NCI-H1417 treated with DMSO at 0.1 percent for 48 hours (cell line): Measurements from ENCODE around the gene PRKAG2.

ENCODE experiments used
- DNase-seq: peaks from one replicate; lab custom pipeline; 2025; lab: John Stamatoyannopoulos, UW

The PRKAG2 gene

DNA sequence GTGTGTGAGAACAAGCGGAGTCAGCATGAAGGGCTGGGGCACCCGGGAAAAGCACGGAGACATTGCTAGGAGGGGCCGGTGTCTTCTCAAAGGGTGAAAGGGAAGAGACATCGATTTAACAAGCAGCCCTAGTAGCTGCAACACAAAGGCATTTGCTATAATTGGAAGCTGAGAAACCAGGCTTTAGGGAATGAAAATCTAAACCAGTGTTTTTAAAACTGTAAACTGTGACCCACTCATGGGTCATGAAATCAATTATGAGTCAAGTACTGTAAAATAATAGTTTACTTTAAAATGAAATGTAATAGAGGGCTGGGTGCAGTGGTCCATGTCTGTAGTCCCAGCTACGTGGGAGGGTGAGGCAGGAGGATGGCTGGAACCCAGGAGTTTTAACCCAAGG, 228.5 kb downstream of the PRKAG2 start:
- DNase-seq: no peak

DNA sequence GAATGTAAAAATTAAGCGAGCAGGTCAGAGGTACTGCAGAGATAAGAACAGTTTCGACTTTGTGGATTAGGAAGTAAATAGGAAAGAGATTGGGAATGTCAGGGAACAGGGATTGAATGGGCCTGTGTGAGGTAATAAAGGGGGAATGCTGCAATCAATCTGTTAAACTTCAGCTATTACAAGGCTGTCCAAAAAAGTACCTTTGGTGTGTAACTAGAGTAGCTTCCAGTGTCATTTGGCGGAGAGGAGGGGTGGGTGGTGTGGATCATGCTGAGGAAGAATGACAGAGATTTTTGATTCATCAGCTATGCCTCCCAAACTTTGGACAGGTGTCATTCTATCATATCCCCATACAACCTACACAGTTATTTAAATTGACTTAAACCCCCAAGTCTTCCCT, 229.0 kb downstream of the PRKAG2 start:
- DNase-seq: no peak

DNA sequence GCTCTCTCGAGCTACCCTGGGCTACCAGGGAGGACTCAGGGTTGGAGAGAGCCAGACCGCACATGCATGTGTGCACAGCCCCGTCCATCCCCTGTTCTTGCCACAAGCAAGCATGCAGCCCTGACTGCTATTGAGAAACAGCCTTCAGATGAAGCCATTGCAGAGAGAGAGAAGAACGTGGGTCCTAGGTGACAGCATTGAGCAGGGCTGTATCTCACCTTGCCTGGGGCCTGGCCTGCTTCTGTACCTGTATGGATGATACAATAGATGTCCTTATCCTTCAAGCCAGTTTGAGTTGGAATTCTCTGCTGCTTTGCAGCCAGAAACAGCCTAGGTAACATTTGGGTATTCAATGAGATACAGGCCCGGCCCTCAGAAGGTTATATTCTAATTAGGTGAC, 229.9 kb downstream of the PRKAG2 start:
- DNase-seq: no peak

DNA sequence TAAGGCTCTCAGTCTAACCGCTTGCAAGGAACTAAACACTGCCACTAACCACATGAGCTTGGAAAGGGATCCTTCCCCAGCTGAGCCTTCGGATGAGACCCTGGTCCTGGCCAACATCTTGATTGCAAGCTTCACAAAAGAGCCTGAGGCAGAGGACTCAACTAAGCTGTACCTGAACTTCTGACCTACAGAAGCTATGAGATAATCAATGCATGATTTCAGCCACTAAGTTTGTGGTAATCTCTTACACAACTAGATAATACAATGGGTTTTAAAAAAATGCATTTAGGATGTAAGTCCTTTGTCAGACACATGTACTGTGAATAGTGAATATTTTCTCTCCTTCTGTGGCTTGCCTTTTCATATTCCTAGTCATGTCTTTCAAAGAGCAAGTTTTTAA, 231.6 kb downstream of the PRKAG2 start:
- DNase-seq: no peak

DNA sequence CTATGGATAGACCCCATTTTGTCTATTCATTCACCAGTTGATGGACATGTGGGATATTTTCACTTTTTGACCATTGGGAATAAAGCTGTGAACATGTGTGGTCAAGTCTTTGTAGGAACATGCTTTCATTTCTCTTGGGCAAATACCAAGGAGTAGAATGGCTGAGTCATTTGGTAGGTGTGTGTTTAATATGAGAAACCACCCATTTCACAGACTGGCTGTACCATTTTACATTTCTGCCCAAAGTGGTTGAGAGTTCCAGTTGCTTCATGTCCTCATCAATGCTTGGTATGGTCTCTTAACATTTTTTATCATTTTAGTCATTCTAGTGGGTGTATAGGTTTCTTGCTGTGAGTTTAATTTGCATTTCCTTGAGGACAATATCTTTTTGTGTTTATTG, 232.4 kb downstream of the PRKAG2 start:
- DNase-seq: no peak

DNA sequence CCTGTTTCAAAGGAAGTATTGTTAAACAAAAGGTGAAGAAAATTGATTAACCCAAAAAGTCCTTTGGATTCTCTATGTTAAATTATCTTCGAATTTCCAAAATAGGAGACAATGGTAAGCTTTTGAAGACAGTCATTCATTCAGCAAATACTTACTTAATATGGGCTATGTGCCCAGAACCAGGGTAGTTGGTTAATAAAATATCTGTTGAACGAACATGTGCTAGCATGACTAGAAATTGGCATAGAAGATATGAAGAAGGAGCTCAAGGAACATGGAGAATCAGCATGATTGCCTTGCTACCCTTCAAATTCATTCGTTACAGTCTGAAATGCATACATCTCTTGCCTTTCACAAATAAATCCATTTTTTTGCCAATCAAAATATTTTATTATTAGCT, 234.2 kb downstream of the PRKAG2 start:
- DNase-seq: no peak

DNA sequence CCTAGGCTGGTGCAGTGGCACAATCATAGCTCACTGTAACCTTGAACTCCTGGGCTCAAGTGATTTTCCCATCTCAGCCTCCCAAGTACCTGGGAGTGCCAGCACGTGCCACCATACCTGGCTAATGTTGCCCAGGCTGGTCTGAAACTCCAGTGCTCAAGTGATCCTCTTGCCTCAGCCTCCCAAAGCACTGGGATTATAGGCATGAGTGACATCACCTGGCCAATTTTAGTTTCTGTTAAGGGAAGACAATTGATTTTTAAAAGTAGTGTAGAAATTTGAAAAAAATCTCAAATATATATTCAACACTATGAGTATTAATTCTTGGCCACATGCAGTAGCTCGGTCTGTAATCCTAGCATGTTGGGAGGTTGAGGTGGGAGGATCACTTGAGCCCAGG, 235.3 kb downstream of the PRKAG2 start:
- no peak for DNase-seq

DNA sequence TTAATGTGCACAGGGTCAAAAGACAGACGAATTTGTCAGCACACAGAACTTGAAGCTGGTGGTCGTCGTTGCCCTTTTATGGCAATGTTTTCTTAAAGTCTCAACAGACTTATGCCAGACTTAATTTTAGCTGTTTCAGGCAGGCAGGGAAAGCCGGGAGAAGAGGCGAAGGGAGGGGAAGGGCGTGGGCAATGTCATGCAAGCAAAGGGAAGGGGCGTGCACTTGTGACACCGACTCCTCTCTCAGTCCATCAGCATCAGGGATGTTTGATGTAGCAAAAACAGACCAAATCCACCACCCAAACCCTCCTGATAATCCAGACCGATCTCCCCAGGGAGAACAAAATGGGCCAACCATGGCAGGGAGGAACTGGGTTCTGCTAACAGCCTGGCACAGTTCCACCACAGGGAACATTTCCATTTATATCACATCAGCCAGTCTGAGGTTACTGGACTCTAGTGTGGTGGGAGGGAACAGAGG, 239.1 kb downstream of the PRKAG2 start:
- no peak for DNase-seq

DNA sequence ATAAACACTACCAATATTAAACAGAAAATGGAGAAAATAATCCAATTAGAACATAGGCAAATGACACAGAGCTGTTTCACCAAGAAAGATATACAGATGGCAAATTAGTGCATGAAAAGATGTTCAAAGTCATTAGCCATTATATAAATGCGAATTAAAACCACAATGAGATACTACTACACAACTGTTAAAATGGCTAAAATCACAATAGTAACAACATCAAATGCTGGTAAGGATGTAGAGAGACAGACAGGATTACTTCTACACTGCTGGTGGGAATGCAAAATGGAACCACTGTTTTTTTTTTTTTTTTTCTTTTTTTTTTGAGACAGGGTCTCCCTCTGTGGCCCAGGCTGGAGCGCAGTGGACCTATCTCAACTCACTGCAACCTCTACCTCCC, 242.3 kb downstream of the PRKAG2 start:
- DNase-seq: no peak

DNA sequence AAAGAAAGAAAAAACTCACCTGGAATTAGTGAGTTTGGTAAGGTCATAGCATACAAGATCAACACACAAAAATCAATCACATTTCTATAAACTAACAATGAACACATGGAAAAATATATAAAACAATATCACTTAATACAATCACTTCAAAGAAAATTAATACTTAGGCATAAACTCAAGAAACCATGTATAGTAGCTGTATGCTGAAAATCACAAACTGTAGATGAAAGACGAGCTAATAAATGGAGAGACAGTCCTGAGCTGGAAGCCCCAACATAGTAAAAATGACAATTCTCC, 243.5 kb downstream of the PRKAG2 start:
- no peak for DNase-seq

DNA sequence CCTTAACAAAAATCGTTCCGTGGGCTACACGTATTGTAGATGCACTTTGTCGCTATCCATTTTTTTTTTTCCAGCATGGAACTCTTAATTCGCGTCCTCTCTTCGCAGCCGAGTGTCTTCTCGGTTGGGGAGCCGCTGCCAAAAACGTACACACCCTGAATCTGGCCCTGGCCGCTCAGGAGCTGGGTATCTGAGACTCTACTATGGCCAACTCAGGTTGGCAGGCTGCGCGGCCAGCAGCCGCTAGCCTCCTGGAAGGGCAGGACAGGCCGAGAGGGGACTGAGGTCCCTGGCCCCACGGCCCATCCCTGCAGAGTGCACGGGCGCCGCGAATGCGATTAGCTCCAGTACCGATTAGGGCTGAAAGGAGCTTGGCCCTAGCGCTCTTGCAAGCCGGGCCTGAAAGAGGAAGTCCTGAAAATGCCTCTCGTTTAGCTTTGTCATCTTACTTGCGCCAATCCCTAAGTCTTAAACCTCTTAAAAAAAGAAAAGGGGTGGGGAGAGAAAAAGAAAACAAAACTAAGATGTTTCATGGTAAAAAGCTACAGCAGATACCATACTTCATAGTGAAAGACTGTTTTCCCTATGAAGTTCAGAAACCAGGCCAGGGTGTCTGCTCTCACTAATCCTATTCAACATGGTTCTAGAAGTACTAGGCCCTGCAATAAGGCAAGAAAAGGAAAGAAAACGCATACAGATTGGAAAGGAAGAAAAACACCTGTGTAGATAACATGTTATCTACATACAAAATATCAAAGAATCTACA, 244.0 kb downstream of the PRKAG2 start:
- DNase-seq: no peak

DNA sequence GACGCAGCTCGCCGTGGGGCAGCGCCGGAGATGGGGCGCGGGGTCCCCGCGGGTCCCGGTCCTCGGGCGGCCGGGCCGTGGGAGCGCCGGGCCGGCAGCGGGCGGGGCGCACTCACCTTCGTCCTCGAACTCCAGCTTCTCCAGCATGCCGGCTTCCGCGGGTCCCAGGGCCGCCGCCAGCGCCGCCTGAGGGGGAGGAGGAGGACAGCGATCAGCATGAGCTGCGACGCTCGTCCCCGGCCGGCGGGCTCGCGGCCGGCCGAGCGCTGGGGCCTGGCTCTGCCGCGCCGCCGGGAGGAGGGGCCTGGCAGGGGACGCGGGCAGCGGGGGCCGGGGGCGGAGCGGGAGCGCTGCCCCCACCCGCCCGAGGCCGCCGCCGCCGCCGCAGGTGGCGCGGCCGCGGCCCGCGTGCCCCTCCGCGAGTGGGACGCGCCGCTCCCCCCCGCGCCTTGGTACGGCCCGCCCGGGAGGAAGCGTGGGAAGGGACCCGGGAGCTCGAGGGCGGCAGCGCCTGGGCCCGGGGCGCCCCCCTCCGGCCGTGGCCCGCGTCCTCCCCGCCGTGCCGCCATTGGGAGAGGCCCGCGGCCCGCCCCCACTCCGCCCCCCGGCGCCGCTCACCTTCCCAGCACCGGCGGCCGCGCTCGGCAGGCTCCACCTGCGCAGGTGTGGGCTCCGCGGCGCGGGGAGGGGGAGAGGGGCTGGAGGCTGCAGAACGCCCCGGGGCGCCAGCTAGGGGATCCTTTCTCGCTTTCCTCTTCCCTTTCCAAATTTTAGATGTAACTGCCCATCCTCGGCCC, 244.8 kb downstream of the PRKAG2 start:
- DNase-seq: no peak

DNA sequence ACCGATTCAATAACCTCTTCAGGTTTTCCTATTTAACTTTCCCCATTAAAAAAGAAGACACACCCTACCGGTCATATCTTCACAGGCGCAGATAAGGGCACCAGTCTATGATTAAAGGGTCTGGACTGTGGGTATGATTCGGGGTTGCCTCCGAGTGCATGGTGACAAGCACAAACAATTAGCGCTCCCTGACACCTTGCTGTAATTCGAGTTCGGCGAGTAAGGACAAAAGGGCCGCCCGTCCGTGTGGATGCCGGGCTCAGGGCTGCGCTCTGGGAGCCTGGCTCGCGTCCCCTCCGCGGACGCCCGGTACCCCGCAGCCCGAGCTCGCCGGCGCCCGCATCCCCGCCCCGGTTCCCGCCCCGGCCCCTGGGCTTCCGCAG, 245.4 kb downstream of the PRKAG2 start:
- no peak for DNase-seq

DNA sequence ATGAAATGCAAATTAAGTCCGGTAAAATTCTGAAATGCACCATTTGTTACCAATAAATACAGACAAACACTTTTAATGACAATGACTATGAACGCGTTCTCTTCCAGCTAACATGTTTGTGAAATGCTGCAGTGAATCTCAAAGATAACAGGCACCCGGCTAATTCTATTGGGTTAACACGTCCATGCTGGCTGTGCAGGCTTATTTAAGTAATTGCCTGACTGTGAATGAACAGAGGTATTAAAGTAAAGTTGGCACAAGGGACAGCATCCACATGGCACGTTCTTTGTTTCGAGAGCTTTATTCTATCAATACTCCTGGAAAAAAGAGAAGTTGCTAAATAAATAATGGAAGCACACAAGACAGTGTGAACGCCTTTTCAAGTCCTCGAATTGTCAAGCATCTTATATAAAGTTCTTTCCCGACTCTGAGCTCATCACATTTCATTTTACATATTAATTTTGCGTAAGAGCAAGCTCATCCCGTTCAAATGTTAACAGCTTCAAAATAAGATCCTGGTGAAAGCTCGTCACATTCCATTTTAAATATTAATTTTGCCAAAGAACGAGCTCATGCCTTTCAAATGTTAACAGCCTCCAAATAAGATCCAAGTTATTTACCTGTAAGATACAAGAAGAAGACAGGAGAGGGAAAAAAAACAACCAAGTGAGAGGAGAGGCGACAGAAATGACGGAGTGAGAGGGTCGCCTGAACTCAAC, 245.9 kb downstream of the PRKAG2 start:
- no peak for DNase-seq

DNA sequence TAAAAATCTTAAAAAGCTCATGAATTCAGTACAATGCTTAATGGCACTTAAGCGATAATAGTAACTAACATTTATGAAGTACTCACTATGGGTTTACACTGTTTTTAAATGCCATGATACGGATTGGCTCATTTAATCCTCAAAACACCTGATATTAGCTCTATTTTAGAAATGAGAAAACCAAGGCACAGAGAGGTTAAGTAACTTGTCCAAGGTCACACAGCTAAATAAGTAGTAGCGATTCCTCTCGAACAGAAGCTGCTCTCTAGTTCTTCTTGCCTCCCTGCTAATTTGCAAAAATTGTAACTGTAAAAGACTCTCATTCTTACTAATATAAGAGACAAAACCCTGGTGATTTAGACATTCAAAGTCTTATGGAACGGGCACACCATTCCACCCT, 246.6 kb downstream of the PRKAG2 start:
- no peak for DNase-seq

DNA sequence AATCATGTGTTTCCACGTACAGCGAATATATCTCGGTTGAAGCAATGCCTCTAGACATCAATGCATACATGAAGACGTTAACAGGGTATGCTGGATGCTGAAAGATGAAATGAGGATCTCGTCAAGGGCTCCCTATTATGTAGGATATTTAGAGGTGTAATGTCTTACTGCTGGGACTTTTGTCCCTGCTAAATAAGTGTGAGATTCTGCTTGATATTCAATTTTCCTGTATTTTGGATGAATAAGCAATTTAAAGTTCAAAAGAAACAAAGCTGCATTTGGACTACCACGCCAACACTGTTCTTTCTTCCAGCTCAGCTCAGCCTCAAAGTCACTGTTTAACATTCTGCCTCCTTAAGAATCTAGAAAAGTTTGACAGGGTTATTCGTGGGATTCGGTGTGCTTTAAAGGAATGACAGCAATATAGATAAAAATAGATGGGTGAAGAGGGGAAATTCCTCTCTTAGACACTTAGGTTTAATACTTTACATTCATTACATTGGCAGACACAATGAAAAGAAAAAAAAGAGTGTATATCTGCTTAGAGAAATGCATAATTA, 247.1 kb downstream of the PRKAG2 start:
- no peak for DNase-seq

DNA sequence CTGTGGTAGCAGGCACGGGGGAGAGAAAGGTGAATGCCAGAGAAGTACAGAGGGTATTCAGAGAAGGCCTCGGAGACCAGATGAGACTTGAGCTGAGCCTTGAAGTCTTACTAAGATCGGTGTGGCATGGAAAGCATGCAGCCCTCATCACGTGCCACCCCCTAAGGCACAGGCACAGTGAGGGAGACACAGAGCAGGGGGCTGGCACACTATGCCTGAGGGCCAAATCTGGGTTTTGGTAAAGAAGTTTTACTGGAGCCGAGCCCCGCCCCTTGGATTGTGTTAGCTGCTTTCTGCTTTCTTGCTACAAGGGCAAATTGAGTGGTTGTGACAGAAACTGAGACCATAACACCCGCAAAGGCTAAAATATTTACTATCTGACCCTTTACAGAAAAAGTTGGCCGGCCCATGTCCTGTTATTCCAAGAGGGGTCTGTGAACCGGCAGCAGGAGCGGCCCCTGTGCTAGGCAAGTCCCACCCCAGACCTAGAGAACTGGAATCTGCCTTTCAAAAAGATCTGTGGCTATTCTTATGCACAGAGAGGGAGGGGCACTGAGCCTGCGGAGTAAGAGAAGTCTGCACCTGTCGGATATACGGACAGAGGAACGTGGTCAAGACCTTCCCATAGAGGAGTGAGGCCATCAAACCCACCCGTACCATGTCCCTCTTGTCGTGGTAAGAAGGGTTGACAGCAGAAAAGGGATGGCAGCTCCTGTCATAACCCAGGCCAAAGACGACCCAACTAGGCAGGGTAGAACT, 247.9 kb downstream of the PRKAG2 start:
- no peak for DNase-seq

DNA sequence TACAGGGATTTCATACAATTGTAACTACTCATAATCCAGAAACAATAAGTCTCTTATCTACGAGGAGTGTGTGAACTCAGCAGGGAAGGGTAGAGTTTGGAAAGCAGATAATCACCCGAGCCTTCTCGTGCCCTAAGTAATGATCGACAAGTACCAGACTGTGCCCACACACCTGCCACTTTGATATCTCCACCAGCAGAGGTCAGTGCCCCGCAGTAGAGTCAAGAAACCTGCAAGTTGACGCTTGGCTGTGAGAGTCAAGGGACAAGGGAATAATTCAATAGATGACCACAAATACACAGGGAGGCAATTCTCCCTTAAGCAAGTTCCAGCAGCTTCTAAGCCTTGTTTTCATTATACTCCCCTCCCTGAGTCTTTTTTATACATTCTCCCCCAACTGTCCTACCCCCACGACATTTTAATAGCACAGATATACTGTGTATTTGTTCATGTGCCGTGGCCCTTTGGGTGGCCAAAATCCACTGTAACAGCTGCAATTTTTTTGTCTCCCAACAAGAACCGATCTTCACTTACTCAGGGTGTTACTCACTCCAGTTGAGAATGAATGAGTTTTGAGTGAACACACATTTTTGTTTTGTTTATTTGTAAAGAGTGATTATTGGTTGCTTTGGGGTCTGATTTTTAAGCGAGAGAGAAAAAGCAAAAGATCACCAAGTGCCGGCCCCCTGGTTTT, 250.3 kb downstream of the PRKAG2 start:
- peak; percentile 22 for DNase-seq

DNA sequence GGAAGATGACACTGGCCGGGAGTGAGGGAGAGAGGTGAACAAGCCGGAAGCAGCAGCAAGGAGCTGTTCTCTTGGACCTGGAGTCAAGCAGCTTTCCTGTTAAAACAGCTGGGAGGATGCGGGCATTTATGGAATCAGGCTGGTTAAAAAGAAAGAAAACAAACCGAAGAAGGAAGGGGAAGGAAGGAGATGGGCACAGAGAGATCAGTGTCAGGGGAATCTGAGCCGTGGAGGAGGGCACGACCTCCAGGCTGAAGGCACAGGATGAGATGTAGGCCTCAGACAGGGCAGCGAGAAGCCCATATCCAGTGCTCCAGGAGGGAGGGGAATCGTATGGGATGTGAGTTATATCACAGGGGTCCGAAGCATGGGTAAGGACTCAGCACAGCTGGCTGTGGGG, 251.3 kb downstream of the PRKAG2 start:
- no peak for DNase-seq

DNA sequence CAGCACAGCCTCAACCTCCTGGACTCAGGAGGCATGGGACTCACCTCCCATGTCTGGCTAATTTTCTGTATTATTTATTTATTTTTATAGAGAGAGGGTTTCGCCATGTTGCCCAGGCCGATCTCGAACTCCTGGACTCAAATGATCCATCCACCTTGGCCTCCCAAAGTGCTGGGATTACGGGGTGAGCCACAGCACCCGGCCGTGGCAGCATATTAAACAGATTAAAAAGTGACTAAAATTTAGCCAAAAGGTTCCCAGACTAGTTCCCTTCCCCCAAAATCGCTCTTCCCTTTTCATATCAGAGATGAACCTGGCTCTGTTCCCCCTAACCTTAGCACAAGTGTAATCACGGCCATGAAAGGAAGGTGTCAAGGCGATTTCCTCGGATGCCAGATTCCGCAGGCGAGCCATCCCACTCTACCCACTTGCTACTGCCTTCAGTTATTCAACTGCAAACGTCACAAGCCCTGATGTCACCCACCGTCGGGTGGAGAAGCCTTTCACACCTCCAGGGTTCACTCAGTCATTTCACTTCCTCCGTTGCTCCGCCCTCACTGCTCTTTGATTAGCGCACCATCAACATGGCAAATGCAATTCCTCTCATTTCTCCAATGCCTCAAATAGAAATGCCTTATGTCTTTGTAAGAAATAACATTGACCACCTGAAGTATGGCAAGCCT, 252.5 kb downstream of the PRKAG2 start:
- DNase-seq: no peak

DNA sequence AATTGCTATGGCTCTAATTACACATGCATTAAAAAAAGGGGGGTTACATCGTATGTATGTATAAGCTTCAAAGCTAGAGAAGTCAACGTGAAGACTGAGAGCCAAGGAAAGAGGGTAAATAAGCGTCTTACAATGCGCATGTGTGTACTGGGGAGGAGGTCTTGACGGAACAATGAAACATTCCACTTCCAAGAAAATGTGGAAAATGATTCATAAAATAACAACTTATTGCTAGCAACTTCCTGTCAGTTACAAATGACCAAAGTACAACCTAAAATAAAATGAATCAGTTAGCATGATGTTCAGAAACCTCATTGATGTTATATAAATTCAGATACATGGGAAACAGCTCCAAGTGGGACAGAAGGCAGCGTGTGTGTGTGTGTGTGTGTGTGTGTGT, 253.1 kb downstream of the PRKAG2 start:
- DNase-seq: no peak
